SU-DHL-6 (cell line): ENCODE measurements around the gene TMEM196.

Experiments
- H2AFZ ChIP-seq: fragments of 200-600 bp; sonication (generic); 2 replicates; pipeline ENCODE4 v1.6.1; 2014; ENCODE audit warnings: low read depth, mild to moderate bottlenecking, moderate library complexity, mixed read lengths, antibody characterized with exemption, low read length; ENCODE audit not compliant: severe bottlenecking
- H3F3A ChIP-seq: fragments of 200-600 bp; shearing (Covaris generic); 2 replicates; pipeline ENCODE4 v1.6.0; 2016; ENCODE audit warnings: antibody characterized with exemption, mild to moderate bottlenecking; ENCODE audit not compliant: insufficient read depth
- H3K27ac ChIP-seq: fragments of 200-600 bp; sonication (generic); 2 replicates; pipeline ENCODE4 v1.5.1; 2016; ENCODE audit warnings: low read depth, mild to moderate bottlenecking, low read length, moderate library complexity, mixed read lengths
- H3K27me3 ChIP-seq: fragments of 200-600 bp; sonication (generic), shearing (Covaris generic); 2 replicates; pipeline ENCODE4 v1.6.0; 2014; ENCODE audit warnings: mild to moderate bottlenecking, low read length
- H3K36me3 ChIP-seq: fragments of 200-600 bp; sonication (generic); 2 replicates; pipeline ENCODE4 v1.6.1; 2014; ENCODE audit warnings: mild to moderate bottlenecking, low read length, mixed read lengths
- H3K4me2 ChIP-seq: fragments of 300-600, 200-600 bp; shearing (Covaris generic), sonication (generic); 2 replicates; pipeline ENCODE4 v1.6.0; 2014; ENCODE audit warnings: low read length, low read depth, mild to moderate bottlenecking; ENCODE audit not compliant: poor library complexity, severe bottlenecking
- H3K4me3 ChIP-seq: fragments of 200-600 bp; sonication (generic); 2 replicates; pipeline ENCODE4 v1.5.1; 2014; ENCODE audit warnings: antibody characterized with exemption, low read length, mild to moderate bottlenecking, mixed read lengths; ENCODE audit not compliant: insufficient read depth, poor library complexity, severe bottlenecking
- H3K79me2 ChIP-seq: fragments of 200-600 bp; sonication (generic); 2 replicates; pipeline ENCODE4 v1.6.1; 2014; ENCODE audit warnings: mild to moderate bottlenecking, low read length, moderate library complexity; ENCODE audit not compliant: insufficient read depth
- H3K9ac ChIP-seq: fragments of 200-600 bp; sonication (generic); 2 replicates; pipeline ENCODE4 v1.7.0; 2014; ENCODE audit warnings: mild to moderate bottlenecking, low read length
- H3K9me2 ChIP-seq: fragments of 200-600 bp; sonication (generic); replicated peaks from 2 replicates; pipeline ENCODE4 v1.6.1; 2014; ENCODE audit warnings: low read length; ENCODE audit not compliant: insufficient read depth
- H3K9me3 ChIP-seq: fragments of 200-600 bp; sonication (generic); 2 replicates; pipeline ENCODE4 v1.6.1; 2014; ENCODE audit warnings: low read length, mixed read lengths; ENCODE audit not compliant: insufficient read depth
- H4K20me1 ChIP-seq: fragments of 200-600 bp; sonication (generic); 2 replicates; pipeline ENCODE4 v1.6.1; 2014; ENCODE audit warnings: low read depth, mild to moderate bottlenecking, antibody characterized with exemption, low read length, moderate library complexity, mixed read lengths
- EZH2phosphoT487 ChIP-seq: fragments of 200-600 bp; sonication (generic), shearing (Covaris generic); conservative IDR thresholded peaks from 2 replicates; pipeline ENCODE4 v1.6.1; 2018; ENCODE audit warnings: mild to moderate bottlenecking, antibody characterized with exemption, low read length, moderate library complexity, mixed read lengths
- TF ChIP-seq, protein P1 (sequence below): fragments of 200-600 bp; sonication (generic); IDR thresholded peaks from one replicate; pipeline ENCODE4 v1.5.1; 2017; ENCODE audit warnings: antibody characterized with exemption, mild to moderate bottlenecking, low read length, moderate library complexity; ENCODE audit not compliant: insufficient read depth, poor library complexity, severe bottlenecking

TMEM196 gene

DNA sequence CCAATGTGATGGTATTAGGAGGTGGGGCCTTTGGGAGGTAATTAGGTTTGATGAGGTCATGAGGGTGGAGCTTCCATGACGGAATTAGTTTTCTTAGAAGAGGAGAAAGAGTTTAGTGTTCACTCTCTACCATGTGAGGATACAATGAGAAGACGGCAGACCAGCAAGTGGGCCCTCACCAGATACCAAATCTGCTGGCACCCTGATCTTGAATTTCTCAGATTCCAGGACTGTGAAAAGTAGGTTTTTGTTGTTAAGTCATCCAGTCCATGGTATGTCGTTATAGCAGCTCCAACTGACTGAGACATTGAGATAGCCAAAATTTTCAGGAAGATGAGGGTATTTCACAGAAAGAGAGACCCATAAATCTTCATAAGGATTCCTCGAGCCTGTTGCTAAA lies 3.6 kb upstream of the TMEM196 start:
- no peak overlapping the region for H3K4me3 ChIP-seq
- peaks cover 3% of the 10 kb centered on the region; the same call in 1 of the 2 replicates for H4K20me1 ChIP-seq
- H3K27me3 ChIP-seq, result no peaks in the 10 kb centered on the region
- no peaks in the 10 kb centered on the region for H3K36me3 ChIP-seq
- no peak overlapping the region for H3K4me2 ChIP-seq
- no peaks in the 10 kb centered on the region for H3F3A ChIP-seq
- no peaks in the 10 kb centered on the region for H3K9me3 ChIP-seq
- no peak overlapping the region for H2AFZ ChIP-seq
- H3K9ac ChIP-seq, result no peak overlapping the region
- no peaks in the 10 kb centered on the region for H3K79me2 ChIP-seq
- H3K9me2 ChIP-seq, result no peaks in the 10 kb centered on the region
- no peak overlapping the region for H3K27ac ChIP-seq
- TF ChIP-seq EZH2phosphoT487, result no peak
- TF ChIP-seq, protein P1, sequence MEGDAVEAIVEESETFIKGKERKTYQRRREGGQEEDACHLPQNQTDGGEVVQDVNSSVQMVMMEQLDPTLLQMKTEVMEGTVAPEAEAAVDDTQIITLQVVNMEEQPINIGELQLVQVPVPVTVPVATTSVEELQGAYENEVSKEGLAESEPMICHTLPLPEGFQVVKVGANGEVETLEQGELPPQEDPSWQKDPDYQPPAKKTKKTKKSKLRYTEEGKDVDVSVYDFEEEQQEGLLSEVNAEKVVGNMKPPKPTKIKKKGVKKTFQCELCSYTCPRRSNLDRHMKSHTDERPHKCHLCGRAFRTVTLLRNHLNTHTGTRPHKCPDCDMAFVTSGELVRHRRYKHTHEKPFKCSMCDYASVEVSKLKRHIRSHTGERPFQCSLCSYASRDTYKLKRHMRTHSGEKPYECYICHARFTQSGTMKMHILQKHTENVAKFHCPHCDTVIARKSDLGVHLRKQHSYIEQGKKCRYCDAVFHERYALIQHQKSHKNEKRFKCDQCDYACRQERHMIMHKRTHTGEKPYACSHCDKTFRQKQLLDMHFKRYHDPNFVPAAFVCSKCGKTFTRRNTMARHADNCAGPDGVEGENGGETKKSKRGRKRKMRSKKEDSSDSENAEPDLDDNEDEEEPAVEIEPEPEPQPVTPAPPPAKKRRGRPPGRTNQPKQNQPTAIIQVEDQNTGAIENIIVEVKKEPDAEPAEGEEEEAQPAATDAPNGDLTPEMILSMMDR, result no peak

DNA sequence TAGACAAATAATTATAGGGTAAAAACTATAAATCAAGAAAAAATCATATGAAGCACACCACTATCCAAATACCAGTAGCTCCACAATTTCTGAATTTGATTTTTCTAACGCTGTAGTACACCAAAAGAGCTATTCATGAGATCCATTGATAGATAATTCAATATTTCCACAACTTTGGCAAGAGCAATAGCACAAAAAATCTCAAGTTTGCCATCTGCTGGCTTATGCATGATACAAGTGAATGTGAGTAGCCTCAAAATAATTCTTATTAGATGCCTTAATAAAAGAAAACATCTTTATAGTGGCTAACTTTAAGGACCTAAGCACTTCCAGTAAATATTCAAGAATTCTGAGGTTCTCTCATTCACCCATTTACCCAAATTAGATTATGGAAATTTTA lies 2.2 kb upstream of the TMEM196 start:
- H2AFZ ChIP-seq, result no peak overlapping the region
- no peaks in the 10 kb centered on the region for H3K36me3 ChIP-seq
- no peak for TF ChIP-seq EZH2phosphoT487
- TF ChIP-seq, protein P1, result no peak
- no peak overlapping the region for H3K27ac ChIP-seq
- peaks cover 3% of the 10 kb centered on the region; the same call in 1 of the 2 replicates for H4K20me1 ChIP-seq
- H3K4me2 ChIP-seq, result no peak overlapping the region
- no peaks in the 10 kb centered on the region for H3K9me3 ChIP-seq
- no peaks in the 10 kb centered on the region for H3K27me3 ChIP-seq
- H3K9ac ChIP-seq, result no peak overlapping the region
- no peaks in the 10 kb centered on the region for H3K79me2 ChIP-seq
- H3K4me3 ChIP-seq, result no peak overlapping the region
- H3K9me2 ChIP-seq, result no peaks in the 10 kb centered on the region
- H3F3A ChIP-seq, result no peaks in the 10 kb centered on the region

- Histone ChIP-seq H3F3A (no peaks in the 10 kb centered on the region), H3K4me2 (no peak overlapping the region), H2AFZ (no peak overlapping the region), H3K79me2 (no peaks in the 10 kb centered on the region), H3K27me3 (no peaks in the 10 kb centered on the region), H3K27ac (no peak overlapping the region), H3K4me3 (no peak overlapping the region), H4K20me1 (peaks cover 3% of the 10 kb centered on the region; the same call in 1 of the 2 replicates), H3K9ac (no peak overlapping the region), H3K9me2 (no peaks in the 10 kb centered on the region), H3K9me3 (no peaks in the 10 kb centered on the region), H3K36me3 (no peaks in the 10 kb centered on the region)
- TF ChIP-seq EZH2phosphoT487, result no peak
- TF ChIP-seq, protein P1, result no peak
Observed at GRCh38 chr7:19772306-19772705, 1.1 kb downstream of the TMEM196 start.
